Stimulated activated effector memory CD8-positive, alpha-beta T cell treated with anti-CD3 and anti-CD28 coated beads, Interleukin-12 subunit alpha, Interleukin-12 subunit beta, amount 100 ng/mL, for 72 hours (primary cell): Measurements from ENCODE around the gene HELZ.
A peak's percentile ranks its signal among the peaks of the same experiment; 100 is the strongest.
"Not testable (repeated sequence)": the region's sequence is repeated elsewhere in the genome, so short reads cannot be mapped to it uniquely, and the experiment has no call there.

Experiments
- ATAC-seq: fragments of 150-1000 bp; cut with Tn5 transposase; 2 replicates; pipeline ENCODE4 v1.10.0; 2021
- DNase-seq, 2 donors: peaks; one replicate each; pipeline ENCODE4 v3.0.0; 2021 to 2022; ENCODE audit warnings: low spot score in 2 of 2
- H3K27ac Mint-ChIP-seq: one replicate; pipeline ENCODE4 v1.8.0; 2022; ENCODE audit warnings: mild to moderate bottlenecking, mixed read lengths
- H3K36me3 Mint-ChIP-seq: one replicate; pipeline ENCODE4 v1.8.0; 2022; ENCODE audit warnings: mild to moderate bottlenecking, mixed read lengths
- H3K4me1 Mint-ChIP-seq: one replicate; pipeline ENCODE4 v1.8.0; 2022; ENCODE audit warnings: mixed read lengths
- H3K4me3 Mint-ChIP-seq: one replicate; pipeline ENCODE4 v1.8.0; 2022; ENCODE audit warnings: mild to moderate bottlenecking, mixed read lengths
- H3K9me3 Mint-ChIP-seq: one replicate; pipeline ENCODE4 v1.8.0; 2022; ENCODE audit warnings: mixed read lengths

The HELZ gene, protein sequence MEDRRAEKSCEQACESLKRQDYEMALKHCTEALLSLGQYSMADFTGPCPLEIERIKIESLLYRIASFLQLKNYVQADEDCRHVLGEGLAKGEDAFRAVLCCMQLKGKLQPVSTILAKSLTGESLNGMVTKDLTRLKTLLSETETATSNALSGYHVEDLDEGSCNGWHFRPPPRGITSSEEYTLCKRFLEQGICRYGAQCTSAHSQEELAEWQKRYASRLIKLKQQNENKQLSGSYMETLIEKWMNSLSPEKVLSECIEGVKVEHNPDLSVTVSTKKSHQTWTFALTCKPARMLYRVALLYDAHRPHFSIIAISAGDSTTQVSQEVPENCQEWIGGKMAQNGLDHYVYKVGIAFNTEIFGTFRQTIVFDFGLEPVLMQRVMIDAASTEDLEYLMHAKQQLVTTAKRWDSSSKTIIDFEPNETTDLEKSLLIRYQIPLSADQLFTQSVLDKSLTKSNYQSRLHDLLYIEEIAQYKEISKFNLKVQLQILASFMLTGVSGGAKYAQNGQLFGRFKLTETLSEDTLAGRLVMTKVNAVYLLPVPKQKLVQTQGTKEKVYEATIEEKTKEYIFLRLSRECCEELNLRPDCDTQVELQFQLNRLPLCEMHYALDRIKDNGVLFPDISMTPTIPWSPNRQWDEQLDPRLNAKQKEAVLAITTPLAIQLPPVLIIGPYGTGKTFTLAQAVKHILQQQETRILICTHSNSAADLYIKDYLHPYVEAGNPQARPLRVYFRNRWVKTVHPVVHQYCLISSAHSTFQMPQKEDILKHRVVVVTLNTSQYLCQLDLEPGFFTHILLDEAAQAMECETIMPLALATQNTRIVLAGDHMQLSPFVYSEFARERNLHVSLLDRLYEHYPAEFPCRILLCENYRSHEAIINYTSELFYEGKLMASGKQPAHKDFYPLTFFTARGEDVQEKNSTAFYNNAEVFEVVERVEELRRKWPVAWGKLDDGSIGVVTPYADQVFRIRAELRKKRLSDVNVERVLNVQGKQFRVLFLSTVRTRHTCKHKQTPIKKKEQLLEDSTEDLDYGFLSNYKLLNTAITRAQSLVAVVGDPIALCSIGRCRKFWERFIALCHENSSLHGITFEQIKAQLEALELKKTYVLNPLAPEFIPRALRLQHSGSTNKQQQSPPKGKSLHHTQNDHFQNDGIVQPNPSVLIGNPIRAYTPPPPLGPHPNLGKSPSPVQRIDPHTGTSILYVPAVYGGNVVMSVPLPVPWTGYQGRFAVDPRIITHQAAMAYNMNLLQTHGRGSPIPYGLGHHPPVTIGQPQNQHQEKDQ (N-terminal part only)

DNA sequence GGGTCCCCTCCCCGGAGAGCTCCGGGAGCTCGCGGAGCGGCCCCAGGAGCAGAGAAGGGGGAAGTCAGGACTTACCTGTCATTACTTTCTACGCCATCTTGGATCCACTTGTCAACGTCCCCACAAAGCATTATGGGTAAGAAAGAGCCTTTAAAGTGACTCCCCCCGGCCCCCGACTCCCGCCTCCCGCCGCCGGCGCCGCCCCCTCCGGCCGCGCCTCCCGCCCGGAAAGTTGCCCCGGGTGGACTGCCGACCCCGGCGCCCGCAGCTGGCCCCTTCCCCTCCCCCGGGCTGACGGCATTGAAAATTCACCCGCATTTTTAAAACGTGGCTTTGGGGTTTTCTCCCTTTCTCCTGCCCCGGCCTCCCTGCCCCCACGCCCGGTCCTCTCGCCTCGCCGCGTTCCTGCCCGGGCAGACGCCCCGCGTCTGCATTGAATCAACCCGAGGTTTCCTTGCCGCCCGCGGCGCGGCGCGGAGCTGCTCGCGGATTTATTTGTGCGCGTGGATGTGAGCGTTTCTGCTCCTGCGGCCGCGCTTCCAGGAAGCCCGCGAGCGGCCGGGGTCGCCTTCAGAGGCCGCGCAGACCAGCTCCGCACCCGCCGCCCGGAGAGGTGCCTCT is at the start of gene HELZ:
HELZ (minus strand) TSS at position 124 of the 621 bp plus-strand sequence. CDS start 26,392 bp downstream, outside the sequence.
- peaks cover 42% of the 10 kb centered on the region for H3K36me3 Mint-ChIP-seq
- H3K9me3 Mint-ChIP-seq: no peaks in the 10 kb centered on the region
- peak; percentile 50 to 87 for DNase-seq
- ATAC-seq: peak; percentile 74
- peaks cover 53% of the 10 kb centered on the region for H3K4me1 Mint-ChIP-seq
- H3K27ac Mint-ChIP-seq: peak within 1 kb of the TSS; percentile 92
- H3K4me3 Mint-ChIP-seq: peak within 1 kb of the TSS; percentile 84

DNA sequence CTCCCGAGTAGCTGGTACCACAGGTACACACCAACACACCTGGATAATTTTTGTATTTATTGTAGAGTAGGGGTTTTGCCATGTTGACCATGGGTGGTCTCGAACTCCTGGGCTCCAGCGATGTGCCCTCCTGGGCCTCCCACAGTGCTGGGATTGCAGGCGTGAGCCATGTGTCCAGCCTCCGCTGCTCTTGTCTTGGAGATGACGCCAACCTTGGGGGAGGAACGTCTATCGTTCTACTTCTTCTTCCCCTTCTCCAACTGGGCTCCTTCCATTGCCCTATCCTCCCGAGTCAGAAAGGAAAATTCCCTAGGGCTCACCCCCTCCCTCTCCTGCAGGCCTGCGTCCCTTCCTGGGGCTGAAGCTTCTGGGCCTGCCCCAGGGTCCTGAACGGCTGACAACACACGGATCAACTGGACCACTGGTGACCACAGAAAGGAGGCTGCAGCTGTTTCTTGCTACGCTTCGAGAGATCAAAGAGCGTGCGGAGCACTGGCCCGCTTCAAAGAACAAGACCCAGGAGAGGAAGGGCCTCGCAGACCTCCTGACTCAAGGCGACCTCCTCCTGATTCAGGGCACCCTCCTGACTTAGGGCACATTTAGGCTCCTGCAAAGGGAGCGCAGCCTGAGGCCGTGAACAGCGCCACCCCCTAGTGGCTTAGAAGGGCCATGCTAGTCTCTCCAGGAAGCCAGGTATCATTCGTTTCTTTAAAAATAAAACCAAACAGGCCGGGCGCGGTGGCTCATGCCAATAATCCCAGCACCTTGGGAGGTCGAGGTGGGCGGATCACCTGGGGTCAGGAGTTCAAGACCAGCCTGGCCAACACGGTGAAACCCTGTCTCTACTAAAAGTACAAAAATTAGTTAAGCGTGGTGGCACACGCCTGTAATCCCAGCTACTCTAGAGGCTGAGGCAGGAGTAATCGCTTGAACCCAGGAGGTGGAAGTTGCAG is 48.5 kb upstream of the HELZ start:
- Mint-ChIP-seq H3K36me3 (no peaks in the 10 kb centered on the region), H3K9me3 (no peaks in the 10 kb centered on the region), H3K4me3 (peak overlapping the region; percentile 34), H3K4me1 (peaks cover 8% of the 10 kb centered on the region), H3K27ac (peak overlapping the region; percentile 21)
- DNase-seq (peak; percentile 55 to 83), ATAC-seq (peak; percentile 98)

DNA sequence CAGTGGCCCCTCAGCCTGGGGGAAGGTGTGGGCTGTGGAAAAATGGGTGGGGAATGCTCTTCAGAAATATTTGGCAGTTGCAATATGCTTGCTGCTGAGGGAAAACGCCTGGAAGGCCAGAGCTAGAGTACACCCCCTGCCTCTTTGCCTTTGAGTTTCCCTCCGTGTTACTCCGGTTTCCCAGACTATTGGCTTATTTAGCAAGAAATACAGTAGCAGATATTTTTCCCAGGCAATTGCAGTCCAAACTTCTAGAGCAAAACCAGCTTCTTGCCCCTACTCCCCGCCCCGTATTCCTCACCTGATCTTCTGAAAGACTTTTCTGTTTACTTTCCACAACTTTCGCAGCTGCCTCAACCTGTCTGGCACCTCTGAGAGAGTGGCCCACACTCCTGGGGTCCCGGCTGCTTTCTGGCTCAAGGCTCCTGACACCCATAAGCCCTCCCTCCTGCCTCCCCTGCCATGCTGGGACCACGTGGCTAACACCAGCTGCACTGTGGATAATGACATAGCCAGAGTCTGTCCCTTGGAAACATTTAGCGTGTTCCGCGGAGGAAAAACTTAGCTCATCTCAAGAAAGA is 45.8 kb upstream of the HELZ start:
- DNase-seq (no peak), ATAC-seq (no peak)
- no peaks in the 10 kb centered on the region for H3K9me3 Mint-ChIP-seq
- peaks cover 8% of the 10 kb centered on the region for H3K4me1 Mint-ChIP-seq
- H3K36me3 Mint-ChIP-seq: no peaks in the 10 kb centered on the region
- no peak overlapping the region for H3K4me3 Mint-ChIP-seq
- H3K27ac Mint-ChIP-seq: no peak overlapping the region

DNA sequence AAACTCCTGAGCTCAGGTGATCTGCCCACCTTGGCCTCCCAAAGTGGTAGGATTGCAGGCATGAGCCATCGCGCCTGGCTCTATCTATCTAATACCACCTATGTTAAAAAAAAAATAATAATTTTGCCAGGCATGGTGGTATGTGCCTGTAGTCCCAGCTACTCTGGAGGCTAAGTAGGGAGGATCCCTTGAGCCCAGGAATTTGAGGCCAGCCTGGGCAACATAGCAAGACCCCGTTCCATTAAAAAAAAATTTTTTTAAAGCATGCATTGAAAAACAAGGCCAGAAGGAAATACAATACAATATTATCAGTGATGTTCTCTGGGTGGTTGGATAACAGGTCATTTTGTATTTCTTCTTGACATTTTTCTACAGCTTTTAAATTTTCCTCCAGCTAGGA is 45.2 kb upstream of the HELZ start:
- ATAC-seq (no peak), DNase-seq (no peak)
- Mint-ChIP-seq H3K4me3 (no peak overlapping the region), H3K4me1 (peaks cover 8% of the 10 kb centered on the region), H3K27ac (no peak overlapping the region), H3K9me3 (no peaks in the 10 kb centered on the region), H3K36me3 (no peaks in the 10 kb centered on the region)

DNA sequence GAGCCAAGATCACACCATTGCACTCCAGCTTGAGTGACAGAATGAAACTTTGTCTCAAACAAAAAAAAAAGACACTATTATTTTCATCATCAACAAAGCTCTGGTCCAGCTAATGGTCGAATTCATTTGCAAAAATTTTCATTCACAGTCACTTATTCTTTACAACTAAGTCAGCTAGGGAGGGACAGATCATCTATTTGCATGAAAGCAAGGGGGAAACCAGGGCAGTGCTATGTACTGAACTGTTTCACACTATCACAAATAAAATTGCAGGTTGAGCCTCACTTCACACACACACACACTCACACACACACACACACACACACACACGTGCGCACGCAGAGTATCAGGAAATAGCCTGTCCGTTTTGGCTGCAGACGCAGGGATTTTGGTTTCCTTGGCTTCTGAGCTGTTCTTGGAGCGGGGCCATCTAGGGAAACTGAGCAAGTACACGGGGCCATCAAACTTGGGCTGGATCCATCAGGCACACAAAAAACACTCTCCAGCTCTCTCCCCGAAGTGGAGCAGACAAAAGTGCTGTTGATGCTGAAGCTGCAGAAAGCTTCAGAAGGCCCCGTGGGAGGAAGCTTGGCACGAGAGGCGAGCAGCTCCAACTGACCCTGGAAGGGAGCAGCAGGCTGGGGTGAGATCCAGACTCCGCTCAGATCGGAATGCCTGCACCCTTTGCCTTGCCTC is 44.3 kb upstream of the HELZ start:
- DNase-seq (no peak), ATAC-seq (no peak)
- no peaks in the 10 kb centered on the region for H3K36me3 Mint-ChIP-seq
- no peak overlapping the region for H3K4me3 Mint-ChIP-seq
- no peaks in the 10 kb centered on the region for H3K9me3 Mint-ChIP-seq
- peaks cover 8% of the 10 kb centered on the region for H3K4me1 Mint-ChIP-seq
- H3K27ac Mint-ChIP-seq: no peak overlapping the region

DNA sequence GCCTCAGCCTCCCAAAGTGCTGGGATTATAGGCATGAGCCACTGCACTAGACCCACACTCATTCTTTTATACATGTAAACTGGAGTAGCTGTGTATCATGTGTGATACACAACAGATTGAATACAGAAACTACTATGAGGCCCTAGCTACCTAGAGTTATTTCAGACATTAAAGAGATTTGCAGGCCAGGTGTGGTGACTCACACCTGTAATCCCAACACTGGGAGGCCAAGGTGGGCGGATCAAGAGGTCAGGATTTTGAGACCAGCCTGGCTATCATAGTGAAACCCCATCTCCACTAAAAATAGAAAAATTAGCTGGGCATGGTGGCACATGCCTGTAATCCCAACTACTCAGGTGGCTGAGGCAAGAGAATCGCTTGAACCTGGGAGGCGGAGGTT is 41.8 kb upstream of the HELZ start:
- not testable (repeated sequence) for H3K4me1 Mint-ChIP-seq, H3K9me3 Mint-ChIP-seq, ATAC-seq, H3K36me3 Mint-ChIP-seq, H3K27ac Mint-ChIP-seq, DNase-seq, H3K4me3 Mint-ChIP-seq

DNA sequence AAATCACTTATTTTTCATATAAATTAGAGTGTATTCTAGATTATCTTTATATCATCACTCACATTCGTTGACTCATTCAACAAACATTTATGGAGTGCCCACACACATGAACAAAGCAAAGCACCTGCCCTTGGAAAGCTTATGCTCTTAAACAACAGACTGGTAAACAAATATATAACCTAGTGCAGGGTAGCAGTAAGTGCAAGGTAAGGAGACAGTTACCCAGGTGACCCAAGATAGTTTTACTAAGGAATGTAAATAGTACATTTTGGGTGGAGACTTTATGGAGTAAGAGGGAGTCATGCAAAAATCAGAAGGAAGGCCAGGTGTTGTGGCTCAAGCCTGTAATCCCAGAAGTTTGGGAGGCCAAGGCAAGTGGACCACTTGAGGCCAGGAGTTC is 40.4 kb upstream of the HELZ start:
- Mint-ChIP-seq H3K9me3 (no peaks in the 10 kb centered on the region), H3K36me3 (no peaks in the 10 kb centered on the region), H3K4me3 (no peak overlapping the region), H3K4me1 (no peaks in the 10 kb centered on the region), H3K27ac (no peak overlapping the region)
- DNase-seq (no peak), ATAC-seq (no peak)

DNA sequence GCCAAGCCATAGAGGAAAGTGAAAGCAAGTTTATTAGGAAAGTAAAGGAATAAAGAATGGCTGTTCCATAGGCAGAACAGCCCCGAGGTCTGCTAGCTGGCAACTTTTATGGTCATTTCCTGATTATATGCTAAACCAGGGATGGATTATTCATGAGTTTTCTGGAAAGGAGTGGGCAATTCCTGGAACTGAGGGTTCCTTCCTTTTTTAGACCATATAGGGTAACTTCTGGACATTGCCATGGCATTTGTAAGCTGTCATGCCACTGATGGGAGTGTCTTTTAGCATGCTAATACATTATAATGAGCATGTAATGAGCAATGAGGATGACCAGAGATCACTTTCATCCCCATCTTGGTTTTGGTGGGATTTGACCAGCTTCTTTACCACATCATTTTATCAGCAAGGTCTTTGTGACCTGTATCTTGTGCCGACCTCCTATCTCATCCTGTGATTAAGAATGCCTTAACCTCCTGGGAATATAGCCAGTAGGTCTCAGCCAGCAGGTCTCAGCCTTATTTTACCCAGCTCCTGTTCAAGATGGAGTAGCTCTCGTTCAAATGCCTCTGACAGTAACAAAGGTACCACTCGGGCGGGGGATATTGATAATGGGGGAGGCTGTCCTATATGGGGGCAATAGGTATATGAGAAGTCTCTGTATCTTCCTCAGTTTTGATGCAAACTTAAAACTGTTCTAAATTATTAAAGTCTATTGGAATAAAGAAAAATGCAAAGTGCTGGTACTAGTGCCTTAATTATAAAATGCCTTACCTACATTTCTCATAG is 38.9 kb upstream of the HELZ start:
- no peaks in the 10 kb centered on the region for H3K9me3 Mint-ChIP-seq
- ATAC-seq (no peak), DNase-seq (no peak)
- H3K36me3 Mint-ChIP-seq: no peaks in the 10 kb centered on the region
- H3K4me1 Mint-ChIP-seq: no peaks in the 10 kb centered on the region
- no peak overlapping the region for H3K27ac Mint-ChIP-seq
- H3K4me3 Mint-ChIP-seq: no peak overlapping the region

DNA sequence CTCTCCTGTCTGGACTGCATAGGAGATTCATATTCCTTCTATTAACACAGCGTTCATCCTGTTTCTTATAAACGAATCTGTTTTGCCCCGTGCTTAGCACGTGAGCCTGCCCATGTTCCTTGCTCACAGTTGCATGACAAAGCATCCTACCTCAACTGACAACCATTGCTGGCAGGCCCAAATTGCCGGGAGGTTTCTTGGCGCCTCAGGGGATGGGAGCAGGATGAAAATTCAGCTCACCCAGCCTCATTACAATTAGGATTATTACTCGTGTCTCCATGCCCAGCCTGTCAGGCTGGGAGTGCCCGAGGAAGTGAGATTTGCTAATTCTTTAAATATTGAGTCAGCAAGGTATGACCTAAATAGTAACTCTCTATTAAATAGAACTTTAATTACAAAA is 36.7 kb upstream of the HELZ start:
- DNase-seq (no peak), ATAC-seq (no peak)
- H3K4me1 Mint-ChIP-seq: no peaks in the 10 kb centered on the region
- H3K4me3 Mint-ChIP-seq: no peak overlapping the region
- no peaks in the 10 kb centered on the region for H3K9me3 Mint-ChIP-seq
- no peaks in the 10 kb centered on the region for H3K36me3 Mint-ChIP-seq
- no peak overlapping the region for H3K27ac Mint-ChIP-seq

DNA sequence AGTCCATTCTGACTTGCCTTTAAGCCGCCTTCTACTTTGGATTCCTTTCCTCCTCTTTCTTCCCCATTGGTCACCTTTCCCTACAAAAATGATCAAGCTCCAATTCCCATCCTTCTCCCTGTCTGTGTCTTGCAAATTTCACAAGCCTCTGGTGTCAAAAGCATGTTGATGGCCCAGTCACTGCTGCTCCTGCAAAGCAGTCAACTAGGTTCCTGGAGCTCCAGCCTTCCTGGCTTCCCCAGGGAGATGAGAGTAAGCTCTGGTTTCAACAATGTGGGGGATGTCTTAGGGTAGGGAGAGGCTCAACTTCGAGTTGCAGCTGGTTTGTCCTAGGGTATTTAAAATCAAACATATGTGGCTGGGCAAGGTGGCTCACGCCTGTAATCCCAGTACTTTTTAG is 36.1 kb upstream of the HELZ start:
- no peak overlapping the region for H3K27ac Mint-ChIP-seq
- no peaks in the 10 kb centered on the region for H3K36me3 Mint-ChIP-seq
- no peak overlapping the region for H3K4me3 Mint-ChIP-seq
- DNase-seq (no peak), ATAC-seq (no peak)
- no peaks in the 10 kb centered on the region for H3K4me1 Mint-ChIP-seq
- no peaks in the 10 kb centered on the region for H3K9me3 Mint-ChIP-seq

DNA sequence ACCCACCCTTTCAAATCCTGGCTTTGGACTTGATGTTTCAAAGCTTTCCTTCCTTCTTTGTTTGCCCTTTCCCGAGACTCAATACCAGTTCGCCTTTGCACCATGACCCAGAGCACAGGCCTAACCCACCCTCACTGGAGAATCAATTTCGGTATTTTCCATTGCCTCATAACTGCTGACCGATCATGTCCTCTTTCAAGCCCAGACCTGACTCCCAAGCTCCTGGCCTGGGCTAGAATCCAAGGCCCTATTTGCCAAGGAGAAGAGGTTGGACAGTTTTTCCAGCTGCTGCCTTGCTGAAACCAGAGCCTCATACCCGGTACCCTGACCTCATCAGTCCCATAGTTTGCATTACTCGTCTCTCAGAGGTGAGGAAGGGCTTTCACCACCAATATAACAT is 35.3 kb upstream of the HELZ start:
- Mint-ChIP-seq H3K9me3 (no peaks in the 10 kb centered on the region), H3K36me3 (no peaks in the 10 kb centered on the region), H3K4me3 (no peak overlapping the region), H3K27ac (no peak overlapping the region), H3K4me1 (no peaks in the 10 kb centered on the region)
- no peak for ATAC-seq
- DNase-seq: no peak

DNA sequence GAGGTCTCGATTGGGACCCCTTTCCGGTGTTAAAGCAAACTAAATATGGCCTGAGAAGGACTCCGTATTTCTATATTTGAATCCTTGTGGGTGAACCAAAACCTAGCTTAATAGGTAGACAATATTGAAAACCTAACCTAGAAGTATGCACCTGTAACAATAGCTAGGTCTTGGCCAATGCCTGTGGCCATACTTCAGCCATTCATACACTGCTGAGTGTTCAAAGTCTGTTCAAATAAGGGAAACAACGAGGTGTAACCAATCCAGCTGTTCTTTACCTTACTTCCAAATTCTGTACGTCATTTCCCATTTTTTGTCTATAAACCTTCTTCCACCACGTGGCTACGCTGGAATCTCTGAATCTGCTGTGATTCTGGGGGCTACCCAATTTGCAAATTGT is 34.1 kb upstream of the HELZ start:
- Mint-ChIP-seq H3K36me3 (no peaks in the 10 kb centered on the region), H3K4me3 (no peak overlapping the region), H3K27ac (no peak overlapping the region), H3K4me1 (no peaks in the 10 kb centered on the region), H3K9me3 (no peaks in the 10 kb centered on the region)
- DNase-seq (no peak), ATAC-seq (no peak)

DNA sequence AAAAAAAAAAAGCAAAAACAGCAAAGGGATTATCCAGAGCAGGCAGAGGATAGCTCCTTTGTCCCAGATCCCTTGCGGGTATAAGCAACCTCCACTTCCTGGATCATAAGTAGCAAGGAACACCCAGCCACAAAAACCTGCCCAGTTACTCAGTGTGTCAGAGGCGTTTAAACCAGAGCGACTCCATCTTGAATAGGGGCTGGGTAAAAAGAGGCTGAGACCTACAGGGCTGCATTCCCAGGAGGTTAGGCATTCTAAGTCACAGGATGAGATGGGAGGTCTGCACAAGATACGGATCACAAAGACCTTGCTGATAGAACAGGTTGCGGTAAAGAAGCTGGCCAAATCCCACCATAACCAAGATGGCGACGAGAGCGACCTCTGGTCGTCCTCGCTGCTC is 33.4 kb upstream of the HELZ start:
- Mint-ChIP-seq H3K4me3 (no peak overlapping the region), H3K36me3 (no peaks in the 10 kb centered on the region), H3K27ac (no peak overlapping the region), H3K9me3 (no peaks in the 10 kb centered on the region), H3K4me1 (no peaks in the 10 kb centered on the region)
- ATAC-seq: no peak
- DNase-seq: no peak
